GM19468 (cell line): Measurements from ENCODE around the gene UQCC5.
A peak's percentile ranks its signal among the peaks of the same experiment; 100 is the strongest.

ENCODE experiments used
- ATAC-seq: cut with Tn5 transposase; IDR thresholded peaks from one replicate; pipeline ENCODE4 v1.9.1; 2021; ENCODE audit warnings: mild to moderate bottlenecking, moderate library complexity, moderate number of reproducible peaks; ENCODE audit not compliant: unreplicated experiment; ENCODE audit errors: extremely low read depth

UQCC5 gene, protein sequence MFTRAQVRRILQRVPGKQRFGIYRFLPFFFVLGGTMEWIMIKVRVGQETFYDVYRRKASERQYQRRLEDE

DNA sequence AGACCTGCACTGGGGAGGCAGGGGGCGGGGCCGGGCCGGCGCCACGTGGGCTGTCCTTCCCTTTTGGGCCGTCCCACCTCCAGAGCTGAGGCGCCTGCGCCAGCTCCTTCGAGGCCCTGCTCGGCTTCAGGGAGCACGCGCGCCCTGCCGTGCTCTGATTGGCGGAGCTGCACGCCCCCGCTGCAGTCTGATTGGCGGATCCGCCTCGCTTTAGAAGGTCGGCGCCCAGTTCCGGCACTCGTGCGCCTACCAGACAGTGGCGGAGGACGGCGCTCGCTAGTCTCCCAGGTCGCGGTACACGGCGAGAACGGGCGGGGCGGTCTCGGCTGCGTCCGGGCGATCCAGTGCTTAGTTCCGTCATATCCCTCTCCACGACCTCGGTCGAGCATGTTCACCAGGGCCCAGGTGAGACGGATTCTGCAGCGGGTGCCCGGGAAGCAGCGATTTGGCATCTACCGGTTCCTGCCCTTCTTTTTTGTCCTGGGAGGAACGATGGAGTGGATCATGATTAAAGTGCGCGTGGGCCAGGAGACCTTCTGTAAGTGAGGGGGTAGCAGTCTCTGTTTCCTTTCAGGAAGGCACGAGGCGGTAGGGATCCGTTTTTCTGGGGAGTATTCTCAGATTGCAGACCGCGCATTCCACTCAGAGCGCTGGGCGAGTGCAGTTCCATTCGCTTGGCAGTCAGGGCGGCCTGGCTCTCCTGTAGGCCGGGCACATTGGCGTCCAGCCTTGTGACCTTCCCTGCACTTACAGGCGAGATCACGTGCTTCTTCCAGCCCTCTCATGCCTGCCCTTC, at the start of gene UQCC5:
Gene UQCC5 (plus strand): TSS at position 237 of the 796 bp plus-strand sequence. CDS start 151 bp downstream, at position 388.
- ATAC-seq, result peak; percentile 92

DNA sequence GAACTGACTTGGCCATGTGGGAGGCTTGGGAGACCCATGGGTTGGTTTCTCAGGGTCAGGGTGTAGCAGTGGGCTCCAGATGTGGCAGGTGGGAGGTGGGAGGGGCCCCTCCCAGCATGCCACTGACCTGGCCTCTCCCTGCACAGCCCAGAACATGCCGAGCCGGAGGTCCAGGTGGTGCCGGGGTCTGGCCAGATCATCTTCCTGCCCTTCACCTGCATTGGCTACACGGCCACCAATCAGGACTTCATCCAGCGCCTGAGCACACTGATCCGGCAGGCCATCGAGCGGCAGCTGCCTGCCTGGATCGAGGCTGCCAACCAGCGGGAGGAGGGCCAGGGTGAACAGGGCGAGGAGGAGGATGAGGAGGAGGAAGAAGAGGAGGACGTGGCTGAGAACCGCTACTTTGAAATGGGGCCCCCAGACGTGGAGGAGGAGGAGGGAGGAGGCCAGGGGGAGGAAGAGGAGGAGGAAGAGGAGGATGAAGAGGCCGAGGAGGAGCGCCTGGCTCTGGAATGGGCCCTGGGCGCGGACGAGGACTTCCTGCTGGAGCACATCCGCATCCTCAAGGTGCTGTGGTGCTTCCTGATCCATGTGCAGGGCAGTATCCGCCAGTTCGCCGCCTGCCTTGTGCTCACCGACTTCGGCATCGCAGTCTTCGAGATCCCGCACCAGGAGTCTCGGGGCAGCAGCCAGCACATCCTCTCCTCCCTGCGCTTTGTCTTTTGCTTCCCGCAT, 49.2 kb upstream of the UQCC5 start:
- ATAC-seq, result no peak

DNA sequence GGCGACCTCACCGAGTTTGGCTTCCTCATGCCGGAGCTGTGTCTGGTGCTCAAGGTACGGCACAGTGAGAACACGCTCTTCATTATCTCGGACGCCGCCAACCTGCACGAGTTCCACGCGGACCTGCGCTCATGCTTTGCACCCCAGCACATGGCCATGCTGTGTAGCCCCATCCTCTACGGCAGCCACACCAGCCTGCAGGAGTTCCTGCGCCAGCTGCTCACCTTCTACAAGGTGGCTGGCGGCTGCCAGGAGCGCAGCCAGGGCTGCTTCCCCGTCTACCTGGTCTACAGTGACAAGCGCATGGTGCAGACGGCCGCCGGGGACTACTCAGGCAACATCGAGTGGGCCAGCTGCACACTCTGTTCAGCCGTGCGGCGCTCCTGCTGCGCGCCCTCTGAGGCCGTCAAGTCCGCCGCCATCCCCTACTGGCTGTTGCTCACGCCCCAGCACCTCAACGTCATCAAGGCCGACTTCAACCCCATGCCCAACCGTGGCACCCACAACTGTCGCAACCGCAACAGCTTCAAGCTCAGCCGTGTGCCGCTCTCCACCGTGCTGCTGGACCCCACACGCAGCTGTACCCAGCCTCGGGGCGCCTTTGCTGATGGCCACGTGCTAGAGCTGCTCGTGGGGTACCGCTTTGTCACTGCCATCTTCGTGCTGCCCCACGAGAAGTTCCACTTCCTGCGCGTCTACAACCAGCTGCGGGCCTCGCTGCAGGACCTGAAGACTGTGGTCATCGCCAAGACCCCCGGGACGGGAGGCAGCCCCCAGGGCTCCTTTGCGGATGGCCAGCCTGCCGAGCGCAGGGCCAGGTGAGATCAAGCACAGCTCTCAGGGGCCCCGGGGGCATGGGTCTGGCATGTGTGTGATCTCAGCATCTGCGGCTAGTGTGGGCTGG, 48.4 kb upstream of the UQCC5 start:
- no peak for ATAC-seq

DNA sequence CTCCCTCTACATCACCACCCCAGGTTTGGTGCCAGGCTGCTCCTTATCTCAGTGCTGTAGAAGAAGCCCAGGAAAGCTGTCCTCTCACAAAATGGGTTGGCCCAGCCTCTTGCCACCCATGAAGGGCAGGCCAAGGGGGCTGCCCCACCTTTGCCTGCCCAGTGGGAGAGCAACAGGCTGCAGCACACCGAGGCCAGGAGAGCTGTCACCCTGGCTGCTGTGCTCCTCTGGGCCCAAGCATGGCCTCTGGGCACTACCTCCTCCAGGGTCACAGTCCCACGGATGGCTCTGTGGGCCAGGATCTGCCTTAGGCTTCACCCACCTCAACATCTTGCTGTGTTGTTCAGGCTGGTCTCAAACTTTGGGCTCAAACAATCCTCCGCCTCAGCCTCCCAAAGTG, 47.7 kb upstream of the UQCC5 start:
- ATAC-seq, result no peak

DNA sequence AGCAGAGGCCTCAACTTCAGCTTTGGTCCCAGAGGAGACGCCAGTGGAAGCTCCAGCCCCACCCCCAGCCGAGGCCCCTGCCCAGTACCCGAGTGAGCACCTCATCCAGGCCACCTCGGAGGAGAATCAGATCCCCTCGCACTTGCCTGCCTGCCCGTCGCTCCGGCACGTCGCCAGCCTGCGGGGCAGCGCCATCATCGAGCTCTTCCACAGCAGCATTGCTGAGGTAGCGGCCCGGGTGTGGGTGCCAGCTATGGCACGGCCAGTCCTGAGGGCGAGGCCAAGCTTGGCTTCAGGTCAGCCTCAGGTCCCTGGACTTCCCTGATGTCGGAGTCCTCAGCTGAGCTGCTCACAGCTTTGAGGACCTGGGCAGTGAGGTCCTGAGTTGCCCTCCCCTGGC, 47.0 kb upstream of the UQCC5 start:
- ATAC-seq, result no peak

DNA sequence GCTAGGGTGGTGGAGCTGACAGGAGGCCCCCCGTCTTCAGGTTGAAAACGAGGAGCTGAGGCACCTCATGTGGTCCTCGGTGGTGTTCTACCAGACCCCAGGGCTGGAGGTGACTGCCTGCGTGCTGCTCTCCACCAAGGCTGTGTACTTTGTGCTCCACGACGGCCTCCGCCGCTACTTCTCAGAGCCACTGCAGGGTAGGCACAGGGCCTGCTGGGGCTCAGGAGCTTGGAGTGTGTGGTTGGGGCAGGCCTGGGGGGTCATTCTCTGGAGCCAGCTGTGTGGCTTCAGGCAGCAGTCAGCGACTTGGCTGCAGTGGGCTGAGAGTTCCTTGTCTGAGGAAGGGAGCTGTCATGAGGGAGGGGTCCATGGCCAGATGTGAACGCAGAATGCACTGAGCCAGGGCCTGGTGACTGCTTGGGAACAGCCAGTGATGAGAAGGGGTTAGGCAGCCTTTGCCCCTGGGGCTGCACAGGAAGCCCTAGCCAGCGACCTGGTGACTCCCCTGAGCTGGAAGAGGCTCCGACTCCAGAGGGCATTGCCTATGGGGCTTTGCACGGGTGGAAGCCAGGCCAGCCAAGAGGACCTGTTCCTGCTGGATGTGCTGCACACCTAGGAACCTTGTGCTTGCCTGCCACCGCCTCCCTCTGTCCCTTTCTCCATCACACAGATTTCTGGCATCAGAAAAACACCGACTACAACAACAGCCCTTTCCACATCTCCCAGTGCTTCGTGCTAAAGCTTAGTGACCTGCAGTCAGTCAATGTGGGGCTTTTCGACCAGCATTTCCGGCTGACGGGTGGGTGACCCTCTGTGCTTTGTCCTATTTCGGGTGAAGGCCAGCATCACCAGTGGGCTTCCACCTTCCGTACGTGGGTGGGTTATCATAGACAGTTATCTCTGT, 46.1 kb upstream of the UQCC5 start:
- ATAC-seq, result no peak

DNA sequence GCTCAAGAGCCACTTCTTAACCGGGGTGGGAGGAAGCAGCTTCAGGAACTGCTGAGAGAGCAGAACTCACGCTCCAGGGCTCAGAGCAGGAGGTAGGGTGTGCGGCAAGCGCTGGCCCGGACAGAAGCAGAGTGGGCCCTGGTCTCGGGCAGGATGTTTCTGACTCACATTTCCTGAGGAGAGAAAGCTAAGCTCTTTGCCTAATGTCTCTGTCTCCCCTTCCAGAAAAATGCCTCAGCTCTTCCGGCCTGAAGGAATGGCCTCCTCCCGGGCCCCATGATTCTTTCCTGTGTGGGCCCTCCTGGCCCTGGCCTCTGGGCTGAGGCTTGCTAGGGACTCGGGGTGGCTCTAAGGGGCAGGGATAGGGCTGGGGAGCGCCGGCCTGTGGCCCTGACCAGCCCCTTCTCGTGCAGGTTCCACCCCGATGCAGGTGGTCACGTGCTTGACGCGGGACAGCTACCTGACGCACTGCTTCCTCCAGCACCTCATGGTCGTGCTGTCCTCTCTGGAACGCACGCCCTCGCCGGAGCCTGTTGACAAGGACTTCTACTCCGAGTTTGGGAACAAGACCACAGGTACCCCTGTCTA, 45.4 kb upstream of the UQCC5 start:
- no peak for ATAC-seq

DNA sequence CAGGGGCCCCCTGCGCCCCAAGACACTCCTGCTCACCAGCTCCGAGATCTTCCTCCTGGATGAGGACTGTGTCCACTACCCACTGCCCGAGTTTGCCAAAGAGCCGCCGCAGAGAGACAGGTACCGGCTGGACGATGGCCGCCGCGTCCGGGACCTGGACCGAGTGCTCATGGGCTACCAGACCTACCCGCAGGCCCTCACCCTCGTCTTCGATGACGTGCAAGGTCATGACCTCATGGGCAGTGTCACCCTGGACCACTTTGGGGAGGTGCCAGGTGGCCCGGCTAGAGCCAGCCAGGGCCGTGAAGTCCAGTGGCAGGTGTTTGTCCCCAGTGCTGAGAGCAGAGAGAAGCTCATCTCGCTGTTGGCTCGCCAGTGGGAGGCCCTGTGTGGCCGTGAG, 44.3 kb upstream of the UQCC5 start:
- ATAC-seq, result no peak

DNA sequence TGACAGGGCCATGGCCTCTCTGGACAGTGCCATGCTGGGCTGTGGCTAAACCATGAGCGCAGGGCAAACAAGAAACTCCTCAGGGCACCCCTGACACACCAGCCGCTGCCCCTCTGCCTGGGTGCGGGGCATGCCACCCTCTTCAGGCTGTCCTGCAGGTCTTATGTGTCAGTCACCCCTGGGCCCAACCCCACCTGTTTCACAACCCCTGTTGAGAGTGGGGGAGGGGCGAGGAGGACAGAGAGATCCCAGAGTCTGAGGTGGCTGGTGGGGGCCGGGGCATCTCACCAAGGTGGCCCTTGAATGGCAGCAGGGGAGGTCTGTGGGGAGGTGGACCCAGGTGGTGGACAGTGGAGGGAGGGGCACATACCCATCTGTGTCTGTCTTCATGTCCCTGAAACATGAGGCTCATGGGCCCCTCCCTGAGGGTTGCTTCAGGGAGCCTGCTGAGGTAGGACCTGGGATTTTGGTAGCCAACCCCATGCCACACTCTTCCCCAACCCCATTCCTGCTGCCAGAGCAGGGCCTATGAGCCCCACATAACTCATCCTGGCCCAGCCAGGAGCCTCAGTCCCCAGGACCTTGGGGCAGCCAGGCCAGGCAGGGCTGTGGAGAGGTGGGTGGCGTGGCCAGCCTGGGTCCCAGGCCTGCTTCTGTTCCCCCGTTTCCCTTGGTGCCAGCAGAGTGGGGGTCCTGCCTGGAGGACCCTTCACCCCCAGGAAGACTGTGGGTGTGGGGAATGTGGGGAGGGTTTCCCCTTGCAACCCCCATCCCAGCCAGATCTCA, 43.0 kb upstream of the UQCC5 start:
- ATAC-seq, result no peak

DNA sequence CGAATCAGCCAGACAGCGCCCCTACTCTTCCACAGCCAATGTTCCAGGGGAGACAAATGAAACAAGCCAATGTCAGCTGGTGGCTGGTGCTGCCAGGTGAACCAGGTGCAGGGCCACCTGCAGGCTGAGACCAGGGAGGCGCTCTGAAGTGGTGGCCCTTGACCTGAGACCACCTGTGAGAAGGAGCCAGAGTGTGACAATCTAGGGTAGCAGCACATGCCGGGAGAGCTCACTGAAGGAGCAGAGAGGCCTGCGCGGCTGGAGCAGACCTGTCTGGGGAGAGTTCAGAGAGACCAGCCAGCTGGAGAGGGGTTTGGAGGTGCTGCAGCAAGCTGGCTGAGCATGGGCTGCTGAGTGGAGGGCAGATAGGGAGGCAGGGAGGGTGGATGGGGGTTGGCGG, 42.0 kb upstream of the UQCC5 start:
- ATAC-seq, result no peak

DNA sequence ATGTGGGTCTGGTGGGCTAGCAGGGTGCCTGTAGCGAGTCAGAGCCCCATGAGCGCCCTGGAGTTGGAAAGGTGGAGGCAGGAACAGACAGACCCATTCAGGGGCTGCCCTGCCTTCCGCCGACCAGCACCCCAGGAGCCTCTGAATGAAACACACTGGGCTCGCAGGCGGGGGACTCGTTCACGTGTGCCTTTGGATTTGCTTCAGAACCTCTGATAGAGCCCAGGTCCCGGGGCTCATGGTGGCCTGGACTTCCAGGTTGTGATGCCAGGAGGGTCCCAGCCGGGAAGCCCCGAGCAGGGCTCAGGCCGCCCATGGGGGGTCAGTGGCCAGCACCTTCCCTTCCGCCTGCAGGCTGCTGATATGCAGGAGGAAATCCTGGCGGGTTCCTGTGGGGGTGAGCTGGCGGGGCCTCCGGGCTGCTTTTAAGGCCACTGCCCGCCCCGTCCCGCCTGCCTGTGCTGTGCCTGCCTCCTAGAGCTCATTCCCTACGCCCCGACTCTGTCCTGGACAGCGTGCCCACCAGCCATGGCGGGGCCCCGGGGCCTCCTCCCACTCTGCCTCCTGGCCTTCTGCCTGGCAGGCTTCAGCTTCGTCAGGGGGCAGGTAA, 41.4 kb upstream of the UQCC5 start, which contains the start of gene STAB1:
Gene STAB1 (plus strand): TSS at position 453 of the 610 bp plus-strand sequence. CDS start 76 bp downstream, at position 529.
- ATAC-seq, result no peak

DNA sequence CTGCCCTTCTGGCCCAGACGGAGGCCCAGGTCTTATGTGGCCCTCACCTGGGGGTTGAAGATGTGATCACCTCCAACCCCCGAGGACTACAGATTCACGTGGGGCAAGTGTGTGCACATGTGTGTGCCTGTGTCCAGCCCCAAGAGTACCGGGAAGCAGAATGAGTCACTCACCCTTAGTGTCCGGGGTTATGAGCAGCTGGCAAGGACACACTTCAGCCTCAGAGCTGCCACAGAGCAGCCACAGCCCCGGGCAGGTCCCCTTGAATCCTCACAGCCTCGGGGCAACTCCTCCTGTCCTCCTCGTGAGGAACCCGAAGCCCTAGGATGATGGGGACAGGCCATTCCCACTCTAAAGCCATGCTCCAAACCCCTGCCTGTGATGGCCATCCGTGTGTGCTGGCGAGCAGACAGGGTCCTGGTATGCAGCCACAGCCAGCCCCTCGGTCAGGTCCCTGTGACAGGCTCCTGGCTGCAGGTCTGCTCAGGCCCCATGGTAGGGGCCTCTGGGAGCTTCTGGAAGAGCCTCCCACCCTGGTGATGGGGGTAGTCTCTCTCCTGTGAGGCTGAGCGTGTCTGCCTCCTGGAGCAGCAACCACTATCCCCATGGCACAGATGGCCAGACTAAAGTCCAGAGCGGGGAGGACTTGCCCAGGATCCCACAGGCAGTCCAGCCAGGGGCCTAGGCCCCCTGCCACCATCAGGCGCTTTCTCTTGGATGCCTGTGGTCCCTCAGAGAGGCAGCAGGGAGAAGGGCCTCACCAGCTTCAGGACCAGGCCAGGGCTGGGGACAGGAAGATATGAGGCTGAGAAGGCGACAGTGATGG, 40.4 kb upstream of the UQCC5 start:
- ATAC-seq, result no peak

DNA sequence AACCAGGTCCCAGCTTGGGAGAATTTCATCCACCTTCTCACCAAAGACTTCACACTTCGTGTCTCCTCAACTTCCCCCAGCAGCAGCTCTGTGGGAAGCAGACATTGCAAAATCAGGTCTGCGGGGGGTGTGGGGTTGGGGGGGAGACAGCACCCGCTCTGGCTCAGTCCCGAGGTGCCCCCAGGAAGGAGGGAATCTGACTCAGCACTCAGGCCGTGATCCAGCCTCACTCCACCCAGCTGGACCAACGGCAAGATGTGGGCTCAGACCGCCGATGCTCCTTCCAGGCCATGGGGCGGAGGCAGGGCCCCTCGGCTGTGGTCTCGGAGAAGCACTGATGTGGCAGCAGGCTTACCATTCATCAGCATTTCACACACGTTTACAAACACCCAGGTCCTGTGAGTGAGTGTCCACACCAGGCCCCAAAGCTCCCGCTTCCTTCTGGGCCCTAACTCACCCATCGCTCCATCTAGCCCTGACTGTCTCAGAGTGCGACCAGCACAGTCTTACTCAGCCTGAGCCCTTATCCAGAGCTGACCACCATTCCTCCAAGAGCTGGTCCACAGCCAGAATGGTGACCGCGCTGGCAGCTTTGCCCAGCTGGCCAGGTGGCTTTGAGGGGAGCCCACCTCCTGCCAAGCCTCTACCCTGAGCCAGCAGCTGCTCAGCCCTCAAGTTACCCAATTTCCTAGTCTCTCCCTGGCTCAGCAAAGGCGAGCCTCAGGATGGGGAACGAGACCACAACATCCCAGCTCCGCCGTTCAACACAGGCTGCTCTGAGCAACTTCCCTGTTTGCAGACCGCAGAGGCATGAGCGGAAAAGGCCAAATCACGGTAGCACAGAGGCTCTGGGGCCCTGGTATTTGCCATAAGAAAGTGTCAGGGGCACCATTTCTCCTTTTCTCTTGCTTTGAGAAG, 38.0 kb upstream of the UQCC5 start:
- ATAC-seq, result no peak

DNA sequence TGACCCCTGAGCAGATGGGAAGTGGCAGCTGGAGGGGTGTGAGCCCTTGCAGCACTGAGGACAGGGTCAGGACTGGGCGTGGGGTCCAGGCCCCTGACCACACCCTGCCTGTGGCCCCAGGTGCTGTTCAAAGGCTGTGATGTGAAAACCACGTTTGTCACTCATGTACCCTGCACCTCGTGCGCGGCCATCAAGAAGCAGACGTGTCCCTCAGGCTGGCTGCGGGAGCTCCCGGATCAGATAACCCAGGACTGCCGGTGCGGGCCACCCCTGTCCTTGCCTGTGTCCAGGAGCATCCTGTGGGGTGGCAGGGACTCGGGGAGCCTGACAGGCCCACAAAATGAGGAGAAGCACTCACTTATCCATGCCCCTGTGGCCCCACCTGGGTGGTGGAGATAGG, 35.4 kb upstream of the UQCC5 start:
- no peak for ATAC-seq

DNA sequence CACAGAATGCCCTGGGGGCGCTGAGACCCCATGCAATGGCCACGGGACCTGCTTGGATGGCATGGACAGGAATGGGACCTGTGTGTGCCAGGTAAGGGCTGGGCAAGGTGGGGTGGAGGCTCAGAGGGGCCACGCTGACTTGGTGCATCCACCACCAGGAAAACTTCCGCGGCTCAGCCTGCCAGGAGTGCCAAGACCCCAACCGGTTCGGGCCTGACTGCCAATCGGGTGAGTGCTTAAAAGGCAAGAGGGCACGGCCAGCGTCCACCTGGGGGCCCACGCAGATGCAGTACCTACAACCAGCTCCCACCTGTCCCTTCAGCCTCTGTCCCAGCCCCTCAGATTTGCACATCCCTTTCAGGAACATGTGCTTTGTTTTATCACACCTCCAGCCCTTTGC, 34.4 kb upstream of the UQCC5 start:
- no peak for ATAC-seq

DNA sequence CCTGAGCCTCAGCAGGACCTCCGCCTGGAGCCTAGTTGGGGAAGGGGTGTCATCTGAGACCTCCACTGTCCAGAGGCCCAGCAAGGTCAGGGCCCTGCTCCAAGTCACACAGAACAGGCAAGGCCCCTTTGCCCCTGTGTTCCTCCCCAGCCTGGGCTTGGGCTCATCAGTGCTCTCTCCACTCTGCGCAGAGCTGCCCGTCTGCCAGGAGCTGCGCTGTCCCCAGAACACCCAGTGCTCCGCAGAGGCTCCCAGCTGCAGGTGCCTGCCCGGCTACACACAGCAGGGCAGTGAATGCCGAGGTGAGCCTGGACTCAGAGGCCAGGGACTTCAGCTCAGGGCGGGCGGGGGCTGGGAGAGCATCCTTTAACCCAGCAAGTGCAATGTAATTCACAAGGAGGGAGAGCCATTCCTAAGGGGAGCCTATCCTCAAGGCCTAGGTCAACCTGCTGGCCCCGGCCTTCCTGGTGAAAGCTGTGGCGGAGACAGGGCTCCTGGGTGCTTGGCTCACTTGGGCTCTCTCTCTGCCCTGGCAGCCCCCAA, 33.5 kb upstream of the UQCC5 start:
- no peak for ATAC-seq
